Loucy (cell line): Measurements from ENCODE around the gene IQSEC1.

Experiments used
- EZH2phosphoT487 ChIP-seq: fragments of 200-600 bp; IDR thresholded peaks from 2 replicates; pipeline ENCODE4 v1.6.1; 2018; ENCODE audit warnings: antibody characterized with exemption, mild to moderate bottlenecking, moderate library complexity, borderline replicate concordance
- TF ChIP-seq, protein P1 (sequence below): fragments of 200-600 bp; sonication (generic); conservative IDR thresholded peaks from 2 replicates; pipeline ENCODE4 v1.5.1; 2014; ENCODE audit warnings: mild to moderate bottlenecking, antibody characterized with exemption, low read length

DNA sequence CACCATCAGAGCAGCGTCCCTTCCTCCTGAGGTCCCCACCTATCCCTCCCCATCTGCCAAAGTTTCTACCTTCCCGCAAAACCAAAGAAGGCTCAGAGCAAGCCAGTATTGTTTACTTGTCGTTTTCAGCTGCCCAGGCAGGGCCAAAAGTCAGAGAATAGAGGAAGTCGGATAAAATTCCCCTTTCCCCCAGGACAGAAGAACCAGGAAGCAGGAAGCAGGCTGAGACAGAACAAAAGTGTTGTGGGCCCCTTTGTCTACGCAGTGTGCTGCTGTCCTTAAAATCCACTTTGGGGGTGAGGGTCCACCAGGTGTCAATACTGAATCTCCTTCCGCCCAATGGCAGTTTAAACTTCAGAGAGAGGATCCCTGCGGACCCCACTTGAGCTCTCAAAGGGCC lies 213.4 kb downstream of the IQSEC1 start:
- TF ChIP-seq, protein P1, sequence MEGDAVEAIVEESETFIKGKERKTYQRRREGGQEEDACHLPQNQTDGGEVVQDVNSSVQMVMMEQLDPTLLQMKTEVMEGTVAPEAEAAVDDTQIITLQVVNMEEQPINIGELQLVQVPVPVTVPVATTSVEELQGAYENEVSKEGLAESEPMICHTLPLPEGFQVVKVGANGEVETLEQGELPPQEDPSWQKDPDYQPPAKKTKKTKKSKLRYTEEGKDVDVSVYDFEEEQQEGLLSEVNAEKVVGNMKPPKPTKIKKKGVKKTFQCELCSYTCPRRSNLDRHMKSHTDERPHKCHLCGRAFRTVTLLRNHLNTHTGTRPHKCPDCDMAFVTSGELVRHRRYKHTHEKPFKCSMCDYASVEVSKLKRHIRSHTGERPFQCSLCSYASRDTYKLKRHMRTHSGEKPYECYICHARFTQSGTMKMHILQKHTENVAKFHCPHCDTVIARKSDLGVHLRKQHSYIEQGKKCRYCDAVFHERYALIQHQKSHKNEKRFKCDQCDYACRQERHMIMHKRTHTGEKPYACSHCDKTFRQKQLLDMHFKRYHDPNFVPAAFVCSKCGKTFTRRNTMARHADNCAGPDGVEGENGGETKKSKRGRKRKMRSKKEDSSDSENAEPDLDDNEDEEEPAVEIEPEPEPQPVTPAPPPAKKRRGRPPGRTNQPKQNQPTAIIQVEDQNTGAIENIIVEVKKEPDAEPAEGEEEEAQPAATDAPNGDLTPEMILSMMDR = no peak
- TF ChIP-seq EZH2phosphoT487 = no peak
